Stimulated activated CD4-positive, alpha-beta T cell treated with anti-CD3 and anti-CD28 coated beads, Interleukin-2, amount 100 ng/mL, for 48 hours (primary cell): Measurements from ENCODE around the gene KRTAP10-6.
"Not testable (repeated sequence)": the region's sequence is repeated elsewhere in the genome, so short reads cannot be mapped to it uniquely, and the experiment has no call there.

Experiments used
- DNase-seq, 2 donors: peaks; one replicate each; pipeline ENCODE4 v3.0.0-alpha.2; 2020

KRTAP10-6 gene, protein sequence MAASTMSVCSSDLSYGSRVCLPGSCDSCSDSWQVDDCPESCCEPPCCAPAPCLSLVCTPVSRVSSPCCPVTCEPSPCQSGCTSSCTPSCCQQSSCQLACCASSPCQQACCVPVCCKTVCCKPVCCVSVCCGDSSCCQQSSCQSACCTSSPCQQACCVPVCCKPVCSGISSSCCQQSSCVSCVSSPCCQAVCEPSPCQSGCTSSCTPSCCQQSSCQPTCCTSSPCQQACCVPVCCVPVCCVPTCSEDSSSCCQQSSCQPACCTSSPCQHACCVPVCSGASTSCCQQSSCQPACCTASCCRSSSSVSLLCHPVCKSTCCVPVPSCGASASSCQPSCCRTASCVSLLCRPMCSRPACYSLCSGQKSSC

DNA sequence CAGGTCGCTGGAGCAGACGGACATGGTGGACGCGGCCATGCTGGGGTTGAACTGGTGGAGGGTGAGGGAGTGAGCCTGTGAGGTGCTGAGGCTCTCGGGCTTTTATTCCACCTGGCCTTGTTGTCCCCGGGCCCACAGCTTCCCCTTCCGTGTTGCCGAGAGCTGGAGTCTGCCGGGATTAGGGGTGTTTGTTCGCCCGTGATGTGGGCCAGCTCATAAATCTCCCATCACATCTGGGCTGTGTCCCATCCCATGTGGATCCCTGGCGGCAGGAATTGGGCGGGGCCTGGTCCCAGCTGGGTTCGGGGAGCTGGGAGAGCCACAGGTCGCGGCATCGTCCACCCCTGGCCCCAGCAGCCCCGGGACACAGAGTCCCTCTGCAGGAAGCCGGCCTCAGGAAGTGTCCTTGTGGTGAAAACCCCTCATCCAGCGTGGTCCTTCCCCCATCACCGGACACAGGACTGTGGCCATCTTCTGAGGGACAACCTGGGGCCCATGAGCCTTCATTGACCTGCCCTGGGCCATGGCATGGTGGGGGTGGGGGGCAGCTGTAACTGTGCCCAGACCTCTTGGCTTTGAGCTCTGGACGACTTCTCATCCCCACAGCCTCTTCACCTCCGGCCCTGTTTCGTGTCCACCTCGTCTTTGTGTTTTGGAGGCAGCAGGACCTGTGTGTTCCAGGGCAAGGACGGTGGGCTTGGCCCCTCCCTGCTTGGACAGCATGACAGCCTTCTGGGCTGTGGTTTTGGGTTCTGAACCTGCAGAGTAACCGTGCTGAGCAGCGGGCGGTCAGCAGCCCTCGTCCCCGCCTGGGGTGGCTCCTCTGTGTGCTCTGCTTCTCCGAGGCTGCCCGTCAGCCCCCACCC, at the start of gene KRTAP10-6:
Gene KRTAP10-6, minus strand, starts transcription at position 60 of the 866 bp plus-strand sequence. Its CDS starts 21 bp downstream, at position 39.
- no peak for DNase-seq

DNA sequence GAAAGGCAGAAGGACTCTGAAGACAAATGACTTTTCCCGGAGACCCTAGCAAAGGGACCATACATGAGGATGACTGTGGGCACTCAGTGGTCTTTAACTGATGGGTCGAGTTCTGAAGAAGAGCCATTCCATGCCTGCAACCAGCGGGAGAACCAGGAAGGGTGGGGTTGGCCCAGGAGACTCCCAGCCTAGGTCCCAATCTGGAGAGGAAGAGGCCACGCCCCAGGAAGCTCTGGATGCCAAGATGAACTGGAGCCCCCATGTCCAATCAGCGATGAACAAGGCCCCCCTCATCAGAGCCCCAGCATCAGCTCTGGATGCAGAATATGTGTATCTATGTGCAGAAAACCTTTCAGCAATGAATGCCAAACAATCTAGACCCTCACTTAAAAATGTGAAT, 48.5 kb upstream of the KRTAP10-6 start:
- DNase-seq, result no peak

DNA sequence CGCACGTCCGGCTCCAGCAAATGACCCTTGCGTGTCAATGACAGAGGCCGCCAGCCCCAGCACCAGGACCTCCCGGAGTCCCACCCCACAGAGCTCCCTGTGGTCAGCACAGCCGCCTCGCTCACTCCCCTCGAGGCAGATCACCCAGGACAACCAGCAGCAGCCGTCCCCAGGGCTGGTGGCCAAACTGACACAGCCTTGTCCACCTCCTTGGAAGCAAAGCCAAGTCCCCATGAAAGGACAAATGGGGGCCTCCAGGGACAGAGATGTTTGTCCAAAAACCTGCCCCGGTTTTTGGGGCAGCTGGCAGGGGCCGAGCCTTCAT, 47.0 kb upstream of the KRTAP10-6 start:
- DNase-seq, result no peak

DNA sequence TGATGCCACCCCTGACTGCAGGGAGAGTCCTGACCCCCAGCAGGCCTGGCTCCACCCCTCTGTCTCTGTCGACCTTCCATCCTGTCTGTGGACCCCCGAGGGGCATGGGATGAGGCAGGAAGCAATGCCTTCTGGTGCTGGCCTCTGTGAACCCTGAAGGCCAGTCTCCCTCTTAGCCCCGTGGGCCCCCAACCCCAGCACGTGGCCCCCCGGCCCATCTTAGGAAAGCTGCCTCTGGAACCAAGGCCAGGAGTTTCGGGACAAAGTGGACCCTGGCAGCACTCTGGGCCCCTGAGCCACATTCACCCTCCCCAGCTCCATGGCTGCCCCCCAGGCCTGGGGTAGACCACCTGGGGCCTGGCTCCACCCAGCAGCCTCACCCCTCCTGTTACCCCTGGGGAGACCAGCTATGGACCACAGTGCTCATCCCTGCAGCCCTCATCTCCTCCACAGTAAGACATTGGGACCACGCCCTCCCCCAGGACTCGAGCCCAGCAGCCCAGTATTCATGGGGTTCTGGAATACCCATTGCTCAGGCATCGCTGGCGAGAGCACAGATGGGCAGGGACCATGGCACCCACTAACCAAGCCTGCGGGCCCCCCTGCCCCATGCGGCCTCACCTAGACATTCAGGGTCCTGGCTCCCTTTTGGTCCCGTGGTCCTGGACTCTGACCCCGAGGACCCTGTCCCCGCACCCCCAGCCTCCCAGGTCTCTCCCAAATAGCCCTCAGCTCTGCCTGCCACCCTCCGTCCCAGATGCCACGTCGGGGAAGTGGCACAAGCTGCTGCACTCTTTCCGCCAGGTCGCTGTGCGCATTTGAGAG, 46.4 kb upstream of the KRTAP10-6 start:
- DNase-seq, result not testable (repeated sequence)

DNA sequence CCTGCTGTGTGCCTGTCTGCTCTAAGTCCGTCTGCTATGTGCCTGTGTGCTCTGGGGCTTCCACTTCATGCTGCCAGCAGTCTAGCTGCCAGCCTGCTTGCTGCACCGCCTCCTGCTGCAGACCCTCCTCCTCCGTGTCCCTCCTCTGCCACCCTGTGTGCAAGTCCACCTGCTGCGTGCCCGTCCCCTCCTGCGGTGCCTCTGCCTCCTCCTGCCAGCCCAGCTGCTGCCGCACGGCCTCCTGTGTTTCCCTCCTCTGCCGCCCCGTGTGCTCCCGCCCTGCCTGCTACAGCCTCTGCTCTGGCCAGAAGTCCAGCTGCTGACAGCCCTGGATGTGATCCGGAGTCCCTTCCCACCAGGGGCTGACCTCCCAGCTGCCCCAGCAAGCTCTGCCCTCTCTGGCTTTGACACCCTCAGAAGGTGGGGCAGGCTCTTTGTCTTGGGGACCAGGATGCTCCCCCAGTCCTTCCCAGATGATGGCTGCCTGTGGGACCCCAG, 45.6 kb upstream of the KRTAP10-6 start:
- not testable (repeated sequence) for DNase-seq

DNA sequence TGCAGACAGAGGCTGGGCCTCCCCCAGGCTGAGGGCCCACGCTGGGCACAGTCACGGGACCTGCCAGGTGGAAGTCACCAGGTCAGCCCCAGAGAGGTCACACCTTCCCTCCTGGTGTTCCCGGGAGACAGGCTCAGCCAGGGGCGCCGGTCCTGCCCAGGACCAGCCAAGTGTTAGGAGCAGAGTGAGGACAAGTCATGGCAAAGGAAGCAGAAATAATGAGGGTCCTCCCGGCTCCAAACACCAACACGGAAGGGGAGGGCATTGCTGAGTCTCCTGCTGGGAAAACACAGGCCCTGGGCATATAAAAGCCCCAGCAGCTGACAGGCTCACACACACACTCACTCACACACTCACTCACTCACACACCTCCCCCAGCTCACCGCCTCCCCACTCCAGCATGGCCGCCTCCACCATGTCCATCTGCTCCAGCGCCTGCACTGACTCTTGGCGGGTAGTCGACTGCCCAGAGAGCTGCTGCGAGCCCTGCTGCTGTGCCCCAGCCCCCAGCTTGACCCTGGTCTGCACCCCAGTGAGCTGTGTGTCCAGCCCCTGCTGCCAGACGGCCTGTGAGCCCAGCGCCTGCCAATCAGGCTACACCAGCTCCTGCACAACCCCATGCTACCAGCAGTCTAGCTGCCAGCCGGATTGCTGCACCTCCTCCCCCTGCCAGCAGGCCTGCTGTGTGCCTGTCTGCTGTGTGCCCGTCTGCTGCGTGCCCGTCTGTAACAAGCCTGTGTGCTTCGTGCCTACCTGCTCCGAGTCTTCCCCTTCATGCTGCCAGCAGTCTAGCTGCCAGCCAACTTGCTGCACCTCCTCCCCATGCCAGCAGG, 44.9 kb upstream of the KRTAP10-6 start, which contains the start of gene KRTAP10-10:
Gene KRTAP10-10, plus strand, starts transcription at position 339 of the 833 bp plus-strand sequence. Its CDS starts 62 bp downstream, at position 401.
- no peak for DNase-seq

DNA sequence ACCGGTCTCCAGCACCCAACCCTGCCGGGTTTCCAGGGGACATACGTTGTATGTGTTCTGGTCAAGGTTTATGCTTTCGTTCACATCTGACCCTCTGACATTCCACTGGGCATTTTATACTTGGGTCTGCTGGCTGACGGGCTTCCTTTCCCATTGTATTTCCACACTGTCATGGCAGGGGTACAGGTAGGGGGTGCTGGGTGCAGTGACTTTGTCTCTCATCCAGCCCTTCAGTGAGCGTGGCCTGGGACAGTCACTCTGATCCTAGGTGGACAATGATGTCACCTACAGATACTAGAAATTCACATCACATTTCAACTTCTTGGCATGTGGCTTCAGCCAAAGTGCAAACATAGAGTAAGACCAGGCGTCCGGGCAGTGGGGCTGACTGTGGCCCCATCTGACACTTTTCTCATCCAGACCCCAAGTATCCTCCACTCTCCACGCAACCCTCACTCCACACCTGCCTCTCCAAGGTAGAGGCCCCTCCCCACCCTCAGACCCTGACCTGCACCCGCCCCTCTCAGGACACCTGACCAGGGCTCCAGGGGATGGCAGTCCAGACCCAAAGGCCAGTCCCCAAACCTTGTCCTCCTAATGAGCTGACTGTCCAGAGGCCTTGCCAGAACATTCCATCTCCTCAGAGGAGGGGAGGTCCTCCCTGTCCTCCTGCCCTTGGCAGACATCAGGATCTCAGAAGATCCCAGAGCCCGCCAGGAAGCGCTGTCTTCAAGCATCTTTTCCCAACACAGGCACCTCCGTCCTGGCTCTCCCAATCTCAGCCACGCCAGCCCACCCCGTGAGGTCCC, 44.1 kb upstream of the KRTAP10-6 start:
- DNase-seq, result no peak

DNA sequence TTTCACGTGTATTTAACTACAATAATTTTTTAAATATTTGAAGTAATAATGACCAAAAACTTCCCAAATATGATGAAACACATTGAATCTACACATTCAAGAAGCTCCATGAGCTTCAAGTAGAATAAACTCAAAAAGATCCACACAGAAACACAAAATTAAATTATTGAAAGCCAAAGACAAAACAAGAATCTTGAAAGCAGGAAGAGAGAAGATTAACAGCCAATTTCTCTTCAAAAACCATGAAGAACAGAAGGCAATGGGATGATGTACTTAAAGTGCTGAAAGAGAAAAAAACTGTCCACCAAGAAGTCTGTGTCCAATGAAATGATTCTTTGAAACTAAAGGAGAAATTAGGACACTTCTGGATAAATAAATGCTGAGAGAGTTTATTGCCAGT, 39.8 kb upstream of the KRTAP10-6 start:
- DNase-seq, result no peak

DNA sequence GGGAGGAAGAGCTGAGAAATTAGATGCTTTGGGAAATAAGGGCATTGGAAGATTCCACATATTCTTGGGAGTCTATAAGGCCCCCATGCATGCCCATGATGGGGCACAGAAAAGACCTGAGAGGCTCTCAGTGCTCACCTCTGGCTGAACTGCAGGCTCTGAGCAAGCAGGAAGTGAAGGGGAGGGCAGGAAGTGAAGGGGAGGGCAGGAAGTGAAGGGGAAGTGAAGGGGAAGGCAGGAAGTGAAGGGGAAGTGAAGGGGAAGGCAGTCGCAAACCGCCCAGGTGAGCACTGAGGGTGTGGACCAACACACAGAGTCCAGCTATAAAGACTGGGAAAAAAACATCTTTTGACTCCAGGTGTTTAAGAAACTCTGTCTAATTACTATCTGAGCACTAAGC, 38.1 kb upstream of the KRTAP10-6 start:
- DNase-seq, result no peak

DNA sequence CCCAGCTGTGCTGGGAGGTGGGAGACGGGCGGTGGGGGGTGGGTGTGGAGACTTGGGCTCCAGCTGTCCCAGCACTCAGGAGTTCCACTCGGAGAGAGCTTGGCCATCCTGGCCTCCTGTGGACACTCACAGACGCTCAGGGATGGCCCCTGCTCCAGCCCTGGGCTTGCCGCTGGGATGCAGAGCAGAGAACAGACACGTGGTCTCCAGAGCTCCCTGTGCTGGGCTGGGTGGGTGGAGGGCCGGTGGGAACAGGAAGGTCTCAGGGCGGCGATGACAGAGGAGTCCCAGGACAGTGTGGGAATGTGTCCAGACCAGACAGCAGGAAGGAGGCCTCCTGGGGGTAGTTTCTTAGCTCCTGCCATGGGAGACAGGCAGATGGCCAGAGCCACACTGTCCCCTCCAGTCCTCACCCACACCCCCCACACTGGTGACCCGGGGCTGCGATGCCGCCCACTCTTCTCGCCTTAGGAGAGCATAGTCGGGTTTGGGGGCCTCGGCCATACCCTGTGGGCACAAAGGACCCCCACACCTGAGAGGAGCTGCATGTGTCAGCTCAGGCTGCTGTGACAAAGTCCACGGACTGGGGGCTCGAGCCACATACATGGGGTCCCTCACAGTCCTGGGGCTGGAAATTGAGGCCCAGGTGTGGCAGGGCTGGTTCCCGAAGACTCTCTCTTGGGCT, 36.5 kb upstream of the KRTAP10-6 start:
- DNase-seq, result no peak

DNA sequence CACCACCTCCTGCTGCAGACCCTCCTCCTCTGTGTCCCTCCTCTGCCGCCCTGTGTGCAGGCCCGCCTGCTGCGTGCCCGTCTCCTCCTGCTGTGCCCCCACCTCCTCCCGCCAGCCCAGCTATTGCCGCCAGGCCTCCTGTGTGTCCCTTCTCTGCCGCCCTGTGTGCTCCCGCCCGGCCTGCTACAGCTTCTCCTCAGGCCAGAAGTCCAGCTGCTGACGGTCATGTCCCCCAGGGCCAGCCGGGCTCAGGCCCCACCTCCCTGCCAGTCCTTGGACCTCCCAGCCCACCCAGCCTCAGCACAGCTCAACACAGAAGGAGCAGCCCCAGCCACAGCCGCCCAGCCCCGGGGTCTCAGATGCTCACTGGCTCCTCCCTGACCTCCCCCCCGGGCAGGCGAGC, 35.5 kb upstream of the KRTAP10-6 start:
- DNase-seq, result not testable (repeated sequence)

DNA sequence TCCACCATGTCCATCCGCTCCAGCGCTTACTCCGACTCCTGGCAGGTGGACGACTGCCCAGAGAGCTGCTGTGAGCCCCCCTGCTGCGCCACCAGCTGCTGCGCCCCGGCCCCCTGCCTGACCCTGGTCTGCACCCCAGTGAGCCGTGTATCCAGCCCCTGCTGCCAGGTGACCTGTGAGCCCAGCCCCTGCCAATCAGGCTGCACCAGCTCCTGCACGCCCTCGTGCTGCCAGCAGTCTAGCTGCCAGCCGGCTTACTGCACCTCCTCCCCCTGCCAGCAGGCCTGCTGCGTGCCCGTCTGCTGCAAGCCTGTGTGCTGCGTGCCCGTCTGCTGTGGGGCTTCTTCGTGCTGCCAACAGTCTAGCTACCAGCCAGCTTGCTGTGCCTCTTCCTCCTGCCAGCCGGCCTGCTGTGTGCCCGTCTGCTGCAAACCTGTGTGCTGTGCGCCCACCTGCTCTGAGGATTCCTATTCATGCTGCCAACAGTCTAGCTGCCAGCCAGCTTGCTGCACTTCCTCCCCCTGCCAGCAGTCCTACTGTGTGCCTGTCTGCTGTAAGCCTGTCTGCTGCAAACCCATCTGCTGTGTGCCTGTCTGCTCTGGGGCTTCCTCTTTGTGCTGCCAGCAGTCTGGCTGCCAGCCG, 35.0 kb upstream of the KRTAP10-6 start:
- DNase-seq, result not testable (repeated sequence)

DNA sequence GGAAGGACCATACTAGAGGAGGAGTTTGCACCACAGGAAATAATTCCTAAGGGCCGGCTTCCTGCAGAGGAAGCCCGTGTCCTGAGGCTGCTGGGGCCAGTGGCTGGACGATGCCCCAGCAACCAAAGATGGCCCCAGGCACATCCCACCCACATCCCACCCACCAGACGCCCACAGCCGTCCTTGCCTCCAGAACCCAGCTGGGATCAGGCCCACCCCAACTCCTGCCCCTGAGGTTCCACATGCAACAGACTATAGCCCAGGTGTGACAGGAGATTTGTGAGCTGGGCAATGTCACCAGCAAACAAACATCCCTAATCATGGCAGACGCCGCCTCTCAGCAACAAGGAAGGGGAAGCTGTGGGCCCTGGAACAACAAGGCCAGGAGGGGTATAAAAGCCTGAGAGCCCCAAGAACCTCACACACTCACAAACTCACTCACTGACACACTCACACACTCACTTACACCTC, 34.4 kb upstream of the KRTAP10-6 start, which contains the start of gene KRTAP10-9:
Gene KRTAP10-9, plus strand, starts transcription at position 421 of the 471 bp plus-strand sequence. CDS start 79 bp downstream, outside the sequence.
- no peak for DNase-seq

DNA sequence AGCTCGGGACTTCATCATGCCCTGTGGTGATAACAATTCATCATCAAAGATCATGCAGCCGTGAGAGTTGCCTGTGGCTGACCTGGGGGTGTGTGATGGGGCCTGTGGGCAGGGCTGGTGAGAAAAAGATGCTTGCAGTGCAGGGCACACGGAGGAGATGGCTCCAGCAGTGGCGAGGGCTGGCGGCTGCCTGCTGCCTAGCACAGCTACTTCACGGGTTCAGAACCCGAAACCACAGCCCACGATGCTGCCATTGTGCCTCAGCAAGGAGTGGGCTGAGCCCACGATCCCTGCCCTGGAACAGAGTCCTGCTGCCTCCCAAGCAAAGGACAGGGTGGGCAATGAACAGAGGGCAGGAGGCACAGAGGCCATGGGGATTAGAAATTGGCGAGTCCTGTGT, 34.0 kb upstream of the KRTAP10-6 start:
- no peak for DNase-seq

DNA sequence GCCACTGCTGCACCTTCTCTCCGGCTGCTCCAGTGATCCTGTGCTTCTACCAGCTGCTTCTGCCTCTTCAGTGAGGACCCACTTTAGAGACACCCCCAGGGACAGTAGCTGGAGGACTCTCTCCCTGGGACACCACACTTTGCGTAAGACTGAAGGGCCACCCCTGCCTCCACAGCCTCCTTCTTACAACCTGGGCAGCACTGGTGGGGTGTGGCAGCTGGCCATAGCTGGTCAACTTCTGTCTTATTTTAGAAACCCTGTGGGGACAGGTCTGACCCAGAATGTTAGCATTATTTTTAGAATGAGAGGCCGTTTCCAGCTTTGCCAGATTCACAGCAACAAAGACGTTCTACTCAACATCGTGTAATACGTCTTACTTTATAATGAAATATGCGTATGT, 33.5 kb upstream of the KRTAP10-6 start:
- DNase-seq, result no peak

DNA sequence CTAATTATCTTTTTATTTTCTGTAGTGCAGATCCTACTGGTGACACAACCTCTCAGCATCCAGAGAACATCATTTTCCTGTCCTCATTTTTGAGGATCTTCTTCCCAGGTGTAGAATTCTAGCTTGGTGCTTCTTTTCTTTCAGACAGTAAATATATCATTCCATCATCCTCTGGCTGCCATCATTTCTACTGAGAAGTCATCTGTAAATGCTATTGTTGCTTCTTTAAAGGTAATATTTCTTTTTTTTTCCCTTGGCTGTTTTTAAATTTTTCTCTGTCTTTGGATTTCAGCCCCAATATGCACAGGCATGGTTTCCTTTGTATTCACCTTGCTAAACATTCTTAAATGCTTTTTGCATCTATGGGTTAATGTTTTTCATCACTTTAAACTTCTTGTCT, 31.3 kb upstream of the KRTAP10-6 start:
- no peak for DNase-seq

DNA sequence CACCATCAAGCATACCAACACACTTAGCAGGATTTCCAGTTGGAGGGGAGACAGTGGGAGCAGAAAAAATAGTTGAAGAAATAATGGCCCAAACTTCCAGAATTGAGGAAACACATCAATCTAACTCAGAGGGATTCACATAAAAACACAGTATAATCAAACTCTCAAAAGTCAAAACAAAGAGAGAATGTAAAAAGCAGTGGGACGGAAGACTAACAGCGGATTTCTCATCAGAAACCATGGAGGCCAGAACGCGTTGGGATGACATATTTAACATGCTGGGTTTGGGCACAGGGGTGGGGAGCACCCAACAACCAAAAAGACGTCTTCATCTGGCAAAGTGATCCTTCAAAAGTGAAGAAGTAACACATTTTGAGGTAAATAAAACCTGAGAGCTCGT, 27.6 kb upstream of the KRTAP10-6 start:
- no peak for DNase-seq

DNA sequence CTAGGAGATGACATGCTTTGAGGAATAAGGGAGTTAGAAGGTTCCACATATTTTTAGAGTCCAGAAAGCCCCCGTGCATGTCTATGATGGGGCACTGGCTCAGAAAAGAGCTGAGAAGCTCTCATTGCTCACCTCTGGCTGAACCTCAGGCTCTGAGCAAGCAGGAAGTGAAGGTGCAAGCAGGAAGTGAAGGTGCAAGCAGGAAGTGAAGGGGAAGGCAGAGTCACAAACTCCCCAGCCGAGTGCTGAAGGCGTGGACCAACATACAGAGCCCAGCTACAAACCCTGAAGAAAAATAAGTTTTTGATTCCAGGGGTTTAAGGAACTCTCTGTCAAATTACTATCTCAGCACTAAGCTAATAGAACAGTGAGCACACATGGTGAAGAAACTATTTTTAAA, 26.6 kb upstream of the KRTAP10-6 start:
- peak; percentile 19 to 31 for DNase-seq

DNA sequence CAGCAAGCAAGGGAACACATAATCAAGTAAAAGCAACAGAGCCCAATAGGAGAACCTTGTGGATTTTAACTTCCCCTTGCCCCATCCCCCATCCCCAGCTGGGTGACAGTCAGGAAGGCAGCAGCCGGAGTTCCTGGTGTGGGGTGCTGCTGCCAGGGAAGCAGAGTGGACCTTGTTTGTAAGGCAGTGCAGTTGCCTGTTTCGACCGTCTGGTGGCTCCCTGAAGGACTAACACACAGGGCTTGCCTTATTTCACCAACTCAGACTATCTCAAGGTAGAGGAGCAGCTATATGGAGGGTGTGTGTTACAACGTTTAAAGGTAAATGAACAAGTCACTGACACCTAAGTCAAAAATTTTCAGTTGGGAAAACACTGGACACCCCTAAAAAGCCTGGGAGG, 26.2 kb upstream of the KRTAP10-6 start:
- peak in 1 of 2 donors; percentile 7 for DNase-seq

DNA sequence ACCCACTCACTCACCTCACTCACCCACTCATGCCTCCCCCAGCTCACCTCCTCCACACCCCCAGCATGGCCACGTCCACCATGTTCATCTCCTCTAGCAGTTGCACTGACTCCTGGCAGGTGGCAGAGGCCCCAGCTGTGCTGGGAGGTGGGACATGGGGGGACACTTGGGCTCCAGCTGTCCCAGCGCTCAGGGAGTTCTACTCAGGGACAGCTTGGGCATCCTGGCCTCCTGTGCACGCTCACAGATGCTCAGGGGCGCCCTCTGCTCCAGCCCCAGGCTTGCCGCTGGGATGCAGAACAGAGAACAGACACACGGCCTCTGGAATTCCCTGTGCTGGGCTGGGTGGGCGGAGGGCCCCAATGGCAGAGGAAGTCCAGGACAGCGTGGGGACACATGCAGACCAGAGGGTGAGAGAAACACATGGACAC, 24.8 kb upstream of the KRTAP10-6 start:
- DNase-seq, result no peak
